H9 (cell line): ENCODE data around the gene NOD1. TPM values are rescaled to one million over a fixed set of nuclear protein-coding genes. Genes with fewer than 3 reads are reported as not detected.

Experiments used
- DNase-seq: peaks from one replicate; pipeline ENCODE4 v3.0.0-alpha.2; 2017
- H2AFZ ChIP-seq: one replicate; pipeline ENCODE4 v1.6.1; 2013; ENCODE audit warnings: mild to moderate bottlenecking, low read length, control low read depth, moderate library complexity
- H2AK5ac ChIP-seq: 2 replicates; pipeline ENCODE4 v1.6.1; 2013; ENCODE audit warnings: low read length, control low read depth, mixed read lengths; ENCODE audit not compliant: insufficient read length
- H2BK120ac ChIP-seq: one replicate; pipeline ENCODE4 v1.6.1; 2013; ENCODE audit warnings: low read depth, mild to moderate bottlenecking, low read length, control low read depth, inconsistent platforms; ENCODE audit not compliant: poor library complexity, severe bottlenecking
- H2BK12ac ChIP-seq: 2 replicates; pipeline ENCODE4 v1.6.1; 2013; ENCODE audit warnings: low read length, control low read depth, mixed read lengths, low read depth; ENCODE audit not compliant: insufficient read length
- H2BK15ac ChIP-seq: 2 replicates; pipeline ENCODE4 v1.6.1; 2013; ENCODE audit warnings: low read depth, low read length, control low read depth
- H2BK20ac ChIP-seq: one replicate; pipeline ENCODE4 v1.6.1; 2013; ENCODE audit warnings: low read depth, mild to moderate bottlenecking, low read length, control low read depth, inconsistent platforms; ENCODE audit not compliant: poor library complexity, severe bottlenecking
- H2BK5ac ChIP-seq: 2 replicates; pipeline ENCODE4 v1.6.1; 2013; ENCODE audit warnings: low read length, control low read depth, mixed read lengths; ENCODE audit not compliant: insufficient read length
- H3K14ac ChIP-seq: 2 replicates; pipeline ENCODE4 v1.6.1; 2013; ENCODE audit warnings: low read length, control low read depth; ENCODE audit not compliant: insufficient read depth
- H3K18ac ChIP-seq: 2 replicates; pipeline ENCODE4 v1.6.1; 2013; ENCODE audit warnings: low read depth, mild to moderate bottlenecking, mixed read lengths, low read length, control low read depth; ENCODE audit not compliant: insufficient read length
- H3K23ac ChIP-seq: 2 replicates; pipeline ENCODE4 v1.6.1; 2013; ENCODE audit warnings: low read length, control low read depth, mixed read lengths, low read depth; ENCODE audit not compliant: insufficient read length
- H3K23me2 ChIP-seq: 2 replicates; pipeline ENCODE4 v1.6.1; 2013; ENCODE audit warnings: low read depth, mild to moderate bottlenecking, mixed read lengths, low read length, control low read depth; ENCODE audit not compliant: insufficient read length, poor library complexity, severe bottlenecking
- H3K27ac ChIP-seq: 2 replicates; pipeline ENCODE4 v1.5.1; 2013; ENCODE audit warnings: low read length, control low read depth, mixed read lengths, low read depth; ENCODE audit not compliant: insufficient read length
- H3K27me3 ChIP-seq: 2 replicates; pipeline ENCODE4 v1.6.1; 2013; ENCODE audit warnings: low read length, control low read depth, inconsistent platforms; ENCODE audit not compliant: insufficient read depth
- H3K4ac ChIP-seq: 2 replicates; pipeline ENCODE4 v1.6.1; 2013; ENCODE audit warnings: low read depth, mild to moderate bottlenecking, control low read depth, inconsistent platforms, low read length, moderate library complexity
- H3K4me1 ChIP-seq: 2 replicates; pipeline ENCODE4 v1.6.1; 2013; ENCODE audit warnings: low read length, control low read depth, inconsistent platforms; ENCODE audit not compliant: insufficient read depth
- H3K4me2 ChIP-seq: 2 replicates; pipeline ENCODE4 v1.6.1; 2013; ENCODE audit warnings: low read length, control low read depth, mixed read lengths; ENCODE audit not compliant: insufficient read length, insufficient read depth
- H3K56ac ChIP-seq: 2 replicates; pipeline ENCODE4 v1.6.1; 2013; ENCODE audit warnings: low read depth, mild to moderate bottlenecking, mixed read lengths, low read length, control low read depth; ENCODE audit not compliant: insufficient read length
- H3K79me1 ChIP-seq: 2 replicates; pipeline ENCODE4 v1.6.1; 2013; ENCODE audit warnings: low read depth, mild to moderate bottlenecking, moderate library complexity, low read length, control low read depth, inconsistent platforms; ENCODE audit not compliant: insufficient read depth, poor library complexity, severe bottlenecking
- H3K79me2 ChIP-seq: 2 replicates; pipeline ENCODE4 v1.6.1; 2013; ENCODE audit warnings: low read length, control low read depth, inconsistent platforms; ENCODE audit not compliant: insufficient read depth
- H3K9ac ChIP-seq: 2 replicates; pipeline ENCODE4 v1.6.1; 2013; ENCODE audit warnings: low read length, control low read depth, mixed read lengths; ENCODE audit not compliant: insufficient read length; ENCODE audit errors: extremely low read depth
- H3K9me3 ChIP-seq: one replicate; pipeline ENCODE4 v1.6.1; 2013; ENCODE audit warnings: low read depth, low read length, inconsistent platforms; ENCODE audit not compliant: control insufficient read depth
- H3T11ph ChIP-seq: one replicate; pipeline ENCODE4 v1.6.1; 2013; ENCODE audit warnings: mild to moderate bottlenecking, low read length, control low read depth, inconsistent platforms
- H4K20me1 ChIP-seq: one replicate; pipeline ENCODE4 v1.6.1; 2013; ENCODE audit not compliant: control insufficient read depth, insufficient read length, insufficient read depth
- H4K5ac ChIP-seq: 2 replicates; pipeline ENCODE4 v1.6.1; 2013; ENCODE audit warnings: low read depth, mild to moderate bottlenecking, mixed read lengths, low read length, control low read depth; ENCODE audit not compliant: insufficient read length
- H4K8ac ChIP-seq: replicated peaks from 2 replicates; pipeline ENCODE4 v1.6.1; 2013; ENCODE audit warnings: low read length, control low read depth, mixed read lengths, low read depth; ENCODE audit not compliant: insufficient read length
- H4K91ac ChIP-seq: 2 replicates; pipeline ENCODE4 v1.6.1; 2013; ENCODE audit warnings: low read depth, mild to moderate bottlenecking, moderate library complexity, mixed read lengths, low read length, control low read depth; ENCODE audit not compliant: insufficient read length
- H3K27ac Mint-ChIP-seq, 3 experiments: 2 replicates in 2 of 3; 3 replicates in 1 of 3; pipeline ENCODE4 v1.8.0; 2020 to 2021; ENCODE audit warnings: mixed read lengths in 3 of 3, mild to moderate bottlenecking in 1 of 3, moderate library complexity in 1 of 3
- H3K27me3 Mint-ChIP-seq: 2 replicates; pipeline ENCODE4 v1.8.0; 2021; ENCODE audit warnings: low read depth, mild to moderate bottlenecking, moderate library complexity, mixed read lengths
- H3K36me3 Mint-ChIP-seq, 3 experiments: 2 replicates in 2 of 3; 3 replicates in 1 of 3; pipeline ENCODE4 v1.8.0; 2020 to 2021; ENCODE audit warnings: low read depth in 3 of 3, mixed read lengths in 3 of 3; ENCODE audit not compliant: insufficient read depth in 1 of 3
- H3K4me1 Mint-ChIP-seq, 2 experiments: 2 replicates each; pipeline ENCODE4 v1.8.0; 2020; ENCODE audit warnings: mixed read lengths in 2 of 2
- H3K4me3 Mint-ChIP-seq, 2 experiments: 2 replicates in 1 of 2; 3 replicates in 1 of 2; pipeline ENCODE4 v1.8.0; 2020 to 2021; ENCODE audit warnings: mild to moderate bottlenecking in 2 of 2, mixed read lengths in 2 of 2, moderate library complexity in 1 of 2
- H3K9me3 Mint-ChIP-seq, 2 experiments: 2 replicates in 1 of 2; 3 replicates in 1 of 2; pipeline ENCODE4 v1.8.0; 2020; ENCODE audit warnings: mild to moderate bottlenecking in 2 of 2, mixed read lengths in 2 of 2, moderate library complexity in 1 of 2
- CTCF ChIP-seq: fragments of 200-600 bp; sonication (generic); conservative IDR thresholded peaks from 3 replicates; pipeline ENCODE4 v1.8.0; 2021; ENCODE audit warnings: antibody characterized with exemption, mild to moderate bottlenecking
- WGBS: extraction: QIAGEN DNeasy Blood & Tissue Kit; methylation state at CpG from one replicate; pipeline ENCODE4 v1.1.7; 2013; ENCODE audit warnings: missing lambda C conversion rate, low lambda C conversion rate, mixed read lengths; ENCODE audit not compliant: insufficient read length; ENCODE audit errors: extremely low coverage; 5-methylcytosine and 5-hydroxymethylcytosine counted together
- total RNA-seq: library from RNA; stranded (reverse); gene quantifications from 2 replicates; pipeline ENCODE4 v1.2.1, GENCODE V29; 2021

NOD1 gene
- total RNA-seq, 1 experiment from 2014 or later = 5.3 TPM

GRCh38 chr7:30452280-30452930 lies 26.2 kb downstream of the NOD1 start:
- Histone ChIP-seq H3K4me1 (no peaks in the 10 kb centered on the region), H2BK5ac (no peak overlapping the region), H2BK20ac (no peak overlapping the region), H3K23ac (no peak overlapping the region), H4K20me1 (no peaks in the 10 kb centered on the region), H3K9ac (no peak overlapping the region), H3K27me3 (no peaks in the 10 kb centered on the region), H2AK5ac (no peak overlapping the region), H2BK120ac (no peak overlapping the region), H3K18ac (no peak overlapping the region), H2BK15ac (no peak overlapping the region), H4K91ac (no peak overlapping the region), H4K8ac (no peak overlapping the region), H3K79me1 (no peaks in the 10 kb centered on the region), H3K23me2 (no peaks in the 10 kb centered on the region), H4K5ac (no peak overlapping the region), H3K9me3 (no peaks in the 10 kb centered on the region), H3T11ph (no peak overlapping the region), H3K56ac (no peak overlapping the region), H2BK12ac (no peak overlapping the region), H3K4ac (no peak overlapping the region), H3K79me2 (no peaks in the 10 kb centered on the region), H3K14ac (no peak overlapping the region), H3K4me2 (no peak overlapping the region), H2AFZ (no peak overlapping the region), H3K27ac (no peak overlapping the region)
- no peak for DNase-seq
- H3K36me3 Mint-ChIP-seq = peaks cover 4 to 9% (median 6%) of the 10 kb centered on the region in 3 experiments; a peak in 4 of 7 replicates
- H3K4me3 Mint-ChIP-seq = no peak overlapping the region
- 0 out of 7 replicates have a peak overlapping the region, but pooled peaks of 1 of the 3 experiments have one; percentile 23 for H3K27ac Mint-ChIP-seq
- peaks cover 18 to 29% of the 10 kb centered on the region in 2 experiments for H3K4me1 Mint-ChIP-seq
- no peak for TF ChIP-seq CTCF
- no peaks in the 10 kb centered on the region for H3K27me3 Mint-ChIP-seq
- WGBS = no CpG with 5 or more reads among the region's 27 CpGs
- no peaks in the 10 kb centered on the region; a peak in 1 of 5 replicates for H3K9me3 Mint-ChIP-seq
